Common myeloid progenitor, CD34-positive (primary cell): Measurements from ENCODE around the gene GID8.
A peak's percentile ranks its signal among the peaks of the same experiment; 100 is the strongest.
"Not testable (repeated sequence)": the region's sequence is repeated elsewhere in the genome, so short reads cannot be mapped to it uniquely, and the experiment has no call there.

Source experiments
- CTCF ChIA-PET: fragments of 350-600 bp; sonication (Branson Sonifier 250); formaldehyde crosslinking; loops from one replicate; lab custom pipeline; 2021; ENCODE audit warnings: antibody characterized with exemption; lab: Charles Lee
- POLR2A ChIA-PET: fragments of 350-600 bp; sonication (Branson Sonifier 250); formaldehyde crosslinking; loops from one replicate; lab custom pipeline; 2021; ENCODE audit warnings: antibody characterized with exemption; lab: Charles Lee
- DNase-seq, 3 donors: peaks; one replicate each; pipeline versions ENCODE4 v3.0.0 to v3.0.0-alpha.2; 2013
- H3K27ac ChIP-seq, 2 experiments: 1 replicate in 1 of 2; 2 replicates in 1 of 2; pipeline ENCODE4 v1.7.0; 2013; ENCODE audit warnings: inconsistent platforms in 2 of 2, low read length in 2 of 2, mild to moderate bottlenecking in 2 of 2, low read depth in 1 of 2, moderate library complexity in 1 of 2; ENCODE audit not compliant: severe bottlenecking in 2 of 2, insufficient read depth in 1 of 2, poor library complexity in 1 of 2
- H3K27me3 ChIP-seq, 5 experiments: replicated peaks in 2 of 5; 1 replicate in 3 of 5; 2 replicates in 2 of 5; pipeline versions ENCODE4 v1.6.1 to v1.7.0; 2013; ENCODE audit warnings: low read length in 4 of 5, mild to moderate bottlenecking in 2 of 5, moderate library complexity in 2 of 5, inconsistent platforms in 1 of 5; ENCODE audit not compliant: insufficient read depth in 5 of 5, control insufficient read depth in 4 of 5
- H3K36me3 ChIP-seq, 4 experiments: 1 replicate in 2 of 4; 2 replicates in 2 of 4; pipeline versions ENCODE4 v1.6.1 to v1.7.0; 2013; ENCODE audit warnings: low read length in 3 of 4, control low read depth in 1 of 4, mild to moderate bottlenecking in 1 of 4; ENCODE audit not compliant: control insufficient read depth in 4 of 4, insufficient read depth in 4 of 4
- H3K4me1 ChIP-seq, 4 experiments: 1 replicate in 3 of 4; 2 replicates in 1 of 4; pipeline versions ENCODE4 v1.6.1 to v1.7.1; 2013; ENCODE audit warnings: low read length in 3 of 4, mild to moderate bottlenecking in 3 of 4, control low read depth in 1 of 4, inconsistent platforms in 1 of 4, moderate library complexity in 1 of 4; ENCODE audit not compliant: control insufficient read depth in 4 of 4, insufficient read depth in 4 of 4; ENCODE audit errors: control extremely low read depth in 1 of 4
- H3K4me3 ChIP-seq, 7 experiments: 1 replicate in 4 of 7; 2 replicates in 3 of 7; pipeline versions ENCODE4 v1.5.1 to v1.7.0; 2013; ENCODE audit warnings: mild to moderate bottlenecking in 7 of 7, low read length in 6 of 7, moderate library complexity in 6 of 7, inconsistent platforms in 2 of 7, low read depth in 2 of 7, control low read depth in 1 of 7; ENCODE audit not compliant: insufficient read depth in 4 of 7, control insufficient read depth in 1 of 7; ENCODE audit errors: extremely low read depth in 1 of 7
- H3K9me3 ChIP-seq, 5 experiments: 1 replicate in 4 of 5; 2 replicates in 1 of 5; pipeline versions ENCODE4 v1.6.1 to v1.7.1; 2013; ENCODE audit warnings: low read length in 4 of 5, mild to moderate bottlenecking in 2 of 5, inconsistent platforms in 1 of 5, low read depth in 1 of 5, moderate library complexity in 1 of 5; ENCODE audit not compliant: control insufficient read depth in 4 of 5, insufficient read depth in 2 of 5; ENCODE audit errors: control extremely low read depth in 1 of 5
- WGBS: methylation state at CpG from one replicate; pipeline ENCODE4 v1.1.5; 2013; ENCODE audit not compliant: insufficient coverage; 5-methylcytosine and 5-hydroxymethylcytosine counted together

GID8 gene

GRCh38 chr20:62959101-62959971 is 21.4 kb downstream of the GID8 start:
- Histone ChIP-seq H3K27me3 (no peaks in the 10 kb centered on the region), H3K9me3 (no peaks in the 10 kb centered on the region), H3K4me1 (peaks cover 0 to 75% (median 63%) of the 10 kb centered on the region in 4 experiments), H3K36me3 (peaks cover 0 to 79% (median 39%) of the 10 kb centered on the region in 4 experiments), H3K27ac (no peak overlapping the region), H3K4me3 (peak overlapping the region in 1 of 7 experiments; percentile 19)
- peak in 2 of 3 donors; percentile 90 to 92 for DNase-seq
- CTCF ChIA-PET = interaction anchor here (0.7 to 2.1 kb wide), 16 partner anchors 11 to 69 kb away, joined by 3 to 15 read pairs (median 4); no protein-coding TSS in a partner anchor
- WGBS = 8% methylated on average over 37 of the region's 43 CpGs
- POLR2A ChIA-PET = interaction anchor here (0.9 to 1.7 kb wide), 3 partner anchors 21 to 59 kb away, joined by 3 to 5 read pairs (median 3); partner anchors contain the start of gene GID8

DNA sequence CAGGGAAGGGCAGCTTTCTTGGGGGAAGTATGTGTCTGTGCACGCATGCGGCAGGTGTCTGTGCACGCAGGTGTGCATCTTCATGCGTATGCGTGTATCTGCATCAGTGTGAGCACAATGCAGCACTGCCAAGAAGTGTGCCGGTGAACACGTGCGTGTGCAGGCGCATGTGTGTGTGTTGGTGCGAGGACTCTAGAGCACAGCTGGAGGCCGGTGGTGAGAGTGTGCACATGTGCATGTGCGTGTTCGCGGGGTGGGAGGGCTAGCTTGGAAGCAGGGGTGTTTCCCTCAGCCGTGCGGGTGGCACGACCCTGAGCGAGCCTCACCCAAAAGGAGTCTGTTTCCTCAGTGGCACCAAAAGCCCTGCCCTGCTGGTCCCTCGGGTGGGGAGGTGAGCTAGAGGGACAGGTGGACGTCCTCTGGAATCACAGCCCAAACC is 22.1 kb downstream of the GID8 start:
- WGBS = 92% methylated on average over 20 of the region's 20 CpGs
- POLR2A ChIA-PET = interaction anchor here (1.7 kb wide), 1 partner anchor 59 kb away, joined by 3 read pairs; no protein-coding TSS in a partner anchor
- peak in 1 of 3 donors; percentile 31 for DNase-seq

GRCh38 chr20:62960446-62961309 is 22.7 kb downstream of the GID8 start:
- WGBS = 95% methylated on average over 8 of the region's 31 CpGs
- H3K27ac ChIP-seq, DNase-seq, H3K9me3 ChIP-seq, H3K27me3 ChIP-seq, H3K4me3 ChIP-seq: not testable (repeated sequence)
- Histone ChIP-seq H3K36me3 (peaks cover 0 to 90% (median 47%) of the 10 kb centered on the region in 4 experiments), H3K4me1 (peaks cover 0 to 75% (median 56%) of the 10 kb centered on the region in 4 experiments)
- ChIA-PET POLR2A (interaction anchor here (1.7 kb wide), 1 partner anchor 60 kb away, joined by 3 read pairs; no protein-coding TSS in a partner anchor), CTCF (interaction anchor here (0.9 to 2.1 kb wide), 9 partner anchors 10 to 70 kb away, joined by 3 to 15 read pairs (median 6); no protein-coding TSS in a partner anchor)

More for the DNA sequence above, 22.1 kb downstream of the GID8 start:
- H3K27me3 ChIP-seq = no peaks in the 10 kb centered on the region
- CTCF ChIA-PET = interaction anchor here (0.9 to 2.1 kb wide), 13 partner anchors 11 to 69 kb away, joined by 3 to 15 read pairs (median 5); no protein-coding TSS in a partner anchor
- no peaks in the 10 kb centered on the region for H3K9me3 ChIP-seq
- peak overlapping the region in 1 of 7 experiments; percentile 19 for H3K4me3 ChIP-seq
- H3K4me1 ChIP-seq = peaks cover 0 to 75% (median 59%) of the 10 kb centered on the region in 4 experiments
- no peak overlapping the region for H3K27ac ChIP-seq
- peaks cover 0 to 86% (median 43%) of the 10 kb centered on the region in 4 experiments for H3K36me3 ChIP-seq

- 88% methylated on average over 13 of the region's 19 CpGs for WGBS
- ChIA-PET POLR2A (no interaction called here), CTCF (interaction anchor here (1.1 to 1.5 kb wide), 2 partner anchors 12 to 18 kb away, joined by 3 to 6 read pairs; no protein-coding TSS in a partner anchor)
- Histone ChIP-seq H3K36me3 (peaks cover 0 to 86% (median 47%) of the 10 kb centered on the region in 4 experiments), H3K27ac (no peak overlapping the region), H3K27me3 (no peaks in the 10 kb centered on the region), H3K9me3 (no peaks in the 10 kb centered on the region), H3K4me1 (peaks cover 0 to 72% (median 49%) of the 10 kb centered on the region in 4 experiments), H3K4me3 (no peak overlapping the region)
- no peak for DNase-seq
Measured at GRCh38 chr20:62961310-62961783, 23.4 kb downstream of the GID8 start.

GRCh38 chr20:62961799-62962198 is 23.9 kb downstream of the GID8 start:
- H3K36me3 ChIP-seq = peaks cover 0 to 86% (median 48%) of the 10 kb centered on the region in 4 experiments
- ChIA-PET CTCF (interaction anchor here (1.1 to 4.9 kb wide), 3 partner anchors 11 to 54 kb away, joined by 3 to 19 read pairs (median 6); no protein-coding TSS in a partner anchor), POLR2A (no interaction called here)
- H3K4me3 ChIP-seq = no peak overlapping the region
- H3K27me3 ChIP-seq = no peaks in the 10 kb centered on the region
- H3K9me3 ChIP-seq = no peaks in the 10 kb centered on the region
- WGBS = 87% methylated on average over 7 of the region's 8 CpGs
- DNase-seq = no peak
- peaks cover 0 to 68% (median 46%) of the 10 kb centered on the region in 4 experiments for H3K4me1 ChIP-seq
- no peak overlapping the region for H3K27ac ChIP-seq

- CTCF ChIA-PET = interaction anchor here (1.5 to 4.9 kb wide), 3 partner anchors 11 to 55 kb away, joined by 4 to 19 read pairs (median 6); no protein-coding TSS in a partner anchor
- Histone ChIP-seq H3K27ac (no peak overlapping the region), H3K27me3 (no peaks in the 10 kb centered on the region), H3K9me3 (no peaks in the 10 kb centered on the region), H3K36me3 (peaks cover 0 to 86% (median 46%) of the 10 kb centered on the region in 4 experiments), H3K4me1 (peaks cover 0 to 62% (median 41%) of the 10 kb centered on the region in 4 experiments), H3K4me3 (no peak overlapping the region)
- WGBS = 98% methylated on average over 29 of the region's 30 CpGs
- POLR2A ChIA-PET = no interaction called here
- no peak for DNase-seq
Measured at GRCh38 chr20:62962221-62962879, 24.4 kb downstream of the GID8 start.
